HG02759 (cell line): Measurements from ENCODE around the gene HIPK3.
"Not testable (repeated sequence)": the region's sequence is repeated elsewhere in the genome, so short reads cannot be mapped to it uniquely, and the experiment has no call there.

Source experiments
- ATAC-seq: cut with Tn5 transposase; IDR thresholded peaks from one replicate; pipeline ENCODE4 v1.9.1; 2021; ENCODE audit warnings: mild to moderate bottlenecking, moderate library complexity; ENCODE audit not compliant: unreplicated experiment

HIPK3 gene

DNA sequence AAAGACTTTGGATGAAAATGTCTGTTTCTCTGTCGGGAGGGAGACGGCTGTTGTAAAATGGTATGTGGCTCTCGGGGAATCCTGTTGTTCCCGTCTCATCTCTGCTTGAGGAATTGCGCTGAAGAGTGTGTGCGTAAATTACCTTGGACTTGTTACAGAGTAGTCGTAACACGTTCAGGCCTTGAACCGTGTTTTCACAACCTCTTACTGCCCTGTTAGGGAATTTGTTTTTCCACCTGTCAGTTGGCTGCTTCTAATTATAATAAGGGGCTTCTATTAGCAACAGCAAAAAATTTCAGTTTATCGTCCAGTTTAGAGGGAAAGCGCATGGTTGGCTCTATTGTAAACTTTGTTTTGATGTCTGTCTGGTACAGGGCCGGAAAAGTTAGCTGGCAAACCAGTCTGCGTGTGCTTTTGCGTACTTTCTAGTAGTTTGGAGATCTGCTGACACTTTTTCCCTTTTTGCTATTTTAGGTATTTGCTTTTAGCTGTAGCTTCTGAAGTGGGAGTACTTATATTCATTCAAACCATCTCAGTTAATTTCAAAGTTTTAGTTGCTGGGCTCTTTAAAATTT lies 1.5 kb downstream of the HIPK3 start:
- peak; percentile 7 for ATAC-seq

GRCh38 chr11:33259869-33260268 lies 2.7 kb downstream of the HIPK3 start:
- no peak for ATAC-seq

DNA sequence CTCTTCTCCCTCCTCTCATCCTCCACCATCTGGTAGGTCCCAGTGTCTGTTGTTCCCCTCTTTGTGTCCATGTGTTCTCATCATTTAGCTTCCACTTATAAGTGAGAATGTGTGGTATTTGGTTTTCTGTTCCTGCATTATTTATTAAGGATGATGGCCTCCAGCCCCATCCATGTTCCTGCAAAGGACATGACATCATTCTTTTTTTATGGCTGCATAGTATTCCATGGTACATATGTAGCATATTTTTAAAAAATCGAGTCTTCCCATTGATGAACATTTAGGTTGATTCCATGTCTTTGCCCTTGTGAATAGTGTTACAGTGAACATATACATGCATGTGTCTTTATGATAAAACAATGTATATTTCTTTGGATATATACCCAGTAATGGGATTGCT lies 4.2 kb downstream of the HIPK3 start:
- ATAC-seq = not testable (repeated sequence)

- ATAC-seq = no peak
Observed at GRCh38 chr11:33262011-33262645, 4.9 kb downstream of the HIPK3 start.

- no peak for ATAC-seq
Observed at GRCh38 chr11:33263549-33263948, 6.4 kb downstream of the HIPK3 start.

DNA sequence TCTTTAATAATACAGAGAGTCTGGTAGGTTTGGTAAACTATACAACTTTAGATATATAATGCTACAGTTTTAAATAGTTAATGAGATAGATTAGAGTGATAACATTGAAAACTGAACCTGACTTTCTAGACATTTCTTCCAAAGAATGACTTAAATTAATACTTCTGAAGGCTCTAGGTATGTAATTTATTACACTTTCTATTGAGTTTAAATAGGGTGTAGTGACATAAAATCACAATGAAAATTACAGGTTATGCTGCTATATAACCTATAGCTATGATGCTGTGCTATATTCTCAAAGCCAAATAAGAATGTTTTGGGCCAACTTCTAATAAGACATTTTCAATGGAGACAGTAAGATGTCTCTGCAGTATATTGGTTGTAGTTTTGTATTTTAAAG lies 7.7 kb downstream of the HIPK3 start:
- no peak for ATAC-seq

DNA sequence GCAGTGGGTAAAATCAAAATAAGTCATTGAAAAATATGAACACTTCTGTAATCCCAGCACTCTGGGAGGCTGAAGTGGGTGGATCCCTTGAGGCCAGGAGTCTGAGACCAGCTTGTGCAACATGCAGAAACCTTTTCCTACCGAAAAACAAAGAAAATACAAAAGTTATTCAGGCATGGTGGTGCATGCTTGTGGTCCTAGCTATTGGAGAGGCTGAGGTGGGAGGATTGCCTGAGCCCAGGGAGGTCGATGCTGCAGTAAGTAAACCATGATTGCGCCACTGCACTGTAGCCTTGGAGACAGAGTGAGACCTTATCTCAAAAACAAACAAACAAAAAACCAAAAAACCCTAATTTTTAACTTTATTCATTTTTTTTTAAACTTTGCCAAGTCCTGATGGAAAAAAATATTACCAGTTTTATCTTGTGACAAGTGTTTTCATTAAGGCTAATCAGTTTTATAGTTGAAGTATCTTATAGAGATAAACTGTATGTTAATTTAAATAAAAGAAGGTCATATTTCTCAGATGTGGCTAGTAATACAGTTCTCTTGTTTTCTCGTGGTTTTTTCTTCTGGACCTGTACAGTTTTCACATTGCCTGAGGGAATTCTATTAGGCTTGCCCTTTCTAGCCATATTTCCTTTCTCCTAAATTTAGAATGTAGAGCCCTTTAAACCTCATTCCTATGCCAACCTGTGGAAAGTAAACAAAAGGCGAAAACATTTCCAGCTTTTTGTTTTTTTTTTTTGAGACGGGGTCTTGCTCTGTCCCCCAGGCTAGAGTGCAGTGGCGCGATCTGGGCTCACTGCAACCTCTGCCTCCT lies 9.4 kb downstream of the HIPK3 start:
- ATAC-seq = no peak

DNA sequence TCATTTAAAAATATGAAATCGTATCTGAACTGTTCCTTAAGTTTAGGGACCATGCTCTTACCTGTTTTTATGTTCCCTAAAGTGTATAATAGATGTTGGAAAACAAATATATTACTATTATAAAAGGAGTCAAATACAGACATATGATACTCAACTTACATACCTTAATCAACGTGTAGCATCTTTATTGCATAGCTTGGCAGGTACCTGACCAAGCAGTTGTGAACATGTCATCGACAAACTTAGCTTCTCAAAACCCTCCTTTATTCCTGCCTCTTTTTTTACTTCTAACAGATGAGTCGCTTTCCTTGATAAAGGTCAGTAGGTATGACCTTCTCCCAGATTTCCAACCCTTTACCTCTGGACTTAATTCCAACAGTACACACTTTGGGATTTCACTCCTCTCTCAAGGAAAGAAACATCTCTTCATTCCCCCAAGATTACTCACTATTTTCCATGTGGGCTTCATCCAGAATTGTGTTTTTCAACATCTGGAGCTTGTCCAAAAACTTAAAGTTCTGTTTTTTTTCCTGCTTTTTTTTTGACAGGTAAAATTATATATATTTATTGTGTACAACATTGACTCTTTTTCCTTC lies 11.9 kb downstream of the HIPK3 start:
- no peak for ATAC-seq

GRCh38 chr11:33269822-33270221 lies 12.6 kb downstream of the HIPK3 start:
- no peak for ATAC-seq

GRCh38 chr11:33271059-33271458 lies 13.9 kb downstream of the HIPK3 start:
- ATAC-seq = no peak

DNA sequence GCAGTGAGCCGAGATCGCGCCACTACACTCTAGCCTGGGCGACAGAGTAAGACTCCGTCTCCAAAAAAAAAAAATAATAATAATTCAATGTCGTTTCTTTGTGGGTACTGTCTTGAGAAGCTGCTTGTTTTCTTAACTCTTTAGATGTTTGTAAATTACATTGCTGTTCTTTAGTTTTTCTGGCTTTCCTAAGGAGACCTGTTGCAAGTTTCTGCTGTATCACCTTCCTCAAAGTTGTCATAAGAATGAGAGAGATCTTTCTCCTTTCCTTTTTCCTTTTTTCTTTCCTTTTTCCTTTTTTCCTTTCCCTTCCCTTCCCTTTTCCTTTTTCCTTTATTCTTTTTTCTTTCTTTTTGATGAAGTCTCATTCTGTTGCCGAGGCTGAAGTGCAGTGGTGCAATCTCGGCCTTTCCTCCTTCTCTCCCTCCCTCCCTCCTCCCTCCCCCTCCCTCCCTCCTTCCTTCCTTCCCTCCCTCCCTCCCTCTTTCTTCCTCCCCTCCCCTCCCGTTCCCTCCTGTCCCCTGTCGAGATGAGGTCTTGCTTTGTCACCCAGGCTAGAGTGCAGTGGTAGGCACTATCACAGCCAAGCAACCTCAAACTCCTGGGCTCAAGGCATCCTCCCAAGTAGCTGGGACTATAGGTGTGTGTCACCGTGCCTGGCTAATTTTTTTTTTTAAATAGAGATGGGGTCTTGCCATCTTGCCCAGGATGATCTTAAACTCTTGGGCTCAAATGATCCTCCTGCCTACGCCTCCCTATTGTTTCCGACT lies 15.3 kb downstream of the HIPK3 start:
- no peak for ATAC-seq

- ATAC-seq = no peak
Observed at GRCh38 chr11:33273656-33274055, 16.5 kb downstream of the HIPK3 start.

- ATAC-seq = no peak
Observed at GRCh38 chr11:33280411-33280810, 23.2 kb downstream of the HIPK3 start.

DNA sequence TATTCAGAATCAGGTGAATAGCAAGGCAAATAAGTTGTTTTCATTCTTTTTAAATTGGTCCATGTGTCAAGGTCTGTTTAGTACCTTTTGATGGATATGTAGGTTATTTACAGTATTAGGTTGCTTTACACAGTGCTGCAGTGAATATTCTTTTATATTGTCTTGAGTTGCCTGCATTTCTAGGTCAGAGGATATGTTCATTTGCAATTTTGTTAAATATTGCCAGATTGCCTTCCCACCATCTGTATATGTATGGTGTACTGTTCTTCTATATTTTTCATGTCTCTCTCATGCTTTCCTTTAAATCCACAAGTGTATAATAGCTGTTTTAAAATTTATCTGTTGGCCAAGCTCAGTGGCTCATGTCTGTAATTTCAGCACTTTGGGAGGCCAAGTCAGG lies 24.6 kb downstream of the HIPK3 start:
- no peak for ATAC-seq

DNA sequence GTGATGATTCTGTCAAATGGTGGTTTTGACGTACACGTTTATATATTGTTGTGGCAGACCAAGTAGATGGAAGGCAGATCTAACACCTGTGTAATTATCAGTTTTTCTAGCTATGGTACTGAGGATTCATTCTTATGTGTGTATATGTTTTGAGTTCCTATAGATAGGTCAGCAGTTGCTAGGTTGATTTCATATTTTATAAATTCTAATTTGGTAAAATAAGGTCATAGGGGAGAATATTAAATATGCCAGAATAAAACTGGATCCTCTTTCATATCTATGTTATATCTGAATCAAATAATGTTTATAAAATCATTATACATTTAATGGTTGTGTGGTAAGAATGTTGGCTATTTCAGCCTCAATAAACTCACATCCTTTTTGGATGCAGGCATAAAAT lies 27.6 kb downstream of the HIPK3 start:
- no peak for ATAC-seq

DNA sequence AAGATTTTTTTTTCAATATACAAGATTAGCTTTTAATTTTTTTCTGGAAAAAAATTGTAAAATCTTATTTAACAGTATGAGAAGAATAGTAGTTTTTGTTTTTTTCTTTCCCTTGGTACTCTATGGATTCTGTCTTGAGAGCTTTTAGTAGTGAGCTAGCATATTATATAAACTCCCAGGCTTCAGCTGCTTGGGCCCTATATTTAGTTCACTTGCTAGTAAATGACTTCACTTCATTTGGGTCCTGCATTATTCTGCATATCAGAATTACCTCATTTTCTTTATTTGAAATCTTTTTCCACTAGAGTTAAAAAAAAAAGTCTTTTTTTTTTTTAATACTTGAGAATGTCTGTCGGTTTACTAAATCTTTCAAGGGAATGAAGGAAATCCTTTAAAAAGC lies 33.1 kb downstream of the HIPK3 start:
- ATAC-seq = no peak

GRCh38 chr11:33291004-33291777 lies 34.0 kb downstream of the HIPK3 start:
- peak; percentile 90 for ATAC-seq

DNA sequence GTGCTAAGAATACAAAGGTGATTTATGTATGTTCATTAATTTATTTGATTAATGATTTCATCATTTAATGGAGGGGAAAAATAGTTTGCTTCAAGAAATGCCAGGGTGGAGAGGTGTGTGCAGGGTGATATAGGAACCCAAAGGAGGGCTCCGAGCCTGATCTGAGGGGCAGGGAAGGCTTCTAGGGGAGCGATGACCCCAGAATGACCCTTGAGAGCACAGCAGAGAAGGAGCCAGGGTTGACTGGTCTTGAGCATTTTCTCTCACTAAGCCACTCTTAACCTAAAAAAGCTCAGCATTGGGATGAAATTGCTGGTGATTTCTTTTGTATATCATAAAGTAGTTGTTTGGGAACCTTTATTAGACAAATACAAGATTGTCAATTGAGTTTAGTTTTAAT lies 35.1 kb downstream of the HIPK3 start:
- no peak for ATAC-seq

DNA sequence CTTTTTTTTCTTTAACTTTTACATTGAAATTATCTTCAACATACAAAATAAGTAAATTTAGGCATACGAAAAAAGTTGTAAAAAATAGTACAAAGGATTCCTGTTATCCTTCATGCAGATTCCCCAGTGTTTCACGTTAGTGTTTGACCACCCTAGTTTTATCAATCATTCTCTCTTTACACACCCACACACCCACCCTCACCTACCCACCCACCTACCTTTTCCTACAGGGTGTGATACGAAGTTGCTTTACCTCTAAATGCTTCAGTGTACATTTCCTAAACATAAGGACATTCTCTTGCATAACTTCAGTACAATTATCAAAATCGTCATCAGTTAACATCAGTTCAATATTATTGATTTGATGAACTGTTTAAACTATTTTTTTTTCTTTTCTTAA lies 37.0 kb downstream of the HIPK3 start:
- ATAC-seq = no peak

DNA sequence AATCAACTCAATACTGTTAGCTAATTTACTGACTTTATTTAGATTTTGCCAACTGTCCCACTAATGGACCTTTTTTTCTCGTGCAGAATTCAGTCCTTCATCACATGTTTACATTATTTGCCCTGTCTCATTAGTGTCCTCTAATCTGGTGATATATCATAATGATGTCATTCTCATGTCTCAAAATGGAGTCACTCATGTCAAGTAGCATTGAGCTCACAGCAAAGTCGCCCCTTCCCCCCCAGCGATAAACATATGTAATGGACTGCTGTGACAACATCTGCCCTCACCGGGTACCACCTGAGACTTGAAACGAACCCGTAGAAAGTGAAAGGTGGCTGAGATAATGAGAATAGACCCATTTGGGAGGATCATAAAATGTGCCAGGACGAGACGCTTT lies 37.6 kb downstream of the HIPK3 start:
- no peak for ATAC-seq
